HG02943 (cell line): Measurements from ENCODE around the gene NPEPPS.
"Not testable (repeated sequence)": the region's sequence is repeated elsewhere in the genome, so short reads cannot be mapped to it uniquely, and the experiment has no call there.

Experiments
- ATAC-seq: cut with Tn5 transposase; IDR thresholded peaks from one replicate; pipeline ENCODE4 v1.9.1; 2021; ENCODE audit warnings: mild to moderate bottlenecking, low read depth, moderate library complexity; ENCODE audit not compliant: unreplicated experiment

The NPEPPS gene, protein sequence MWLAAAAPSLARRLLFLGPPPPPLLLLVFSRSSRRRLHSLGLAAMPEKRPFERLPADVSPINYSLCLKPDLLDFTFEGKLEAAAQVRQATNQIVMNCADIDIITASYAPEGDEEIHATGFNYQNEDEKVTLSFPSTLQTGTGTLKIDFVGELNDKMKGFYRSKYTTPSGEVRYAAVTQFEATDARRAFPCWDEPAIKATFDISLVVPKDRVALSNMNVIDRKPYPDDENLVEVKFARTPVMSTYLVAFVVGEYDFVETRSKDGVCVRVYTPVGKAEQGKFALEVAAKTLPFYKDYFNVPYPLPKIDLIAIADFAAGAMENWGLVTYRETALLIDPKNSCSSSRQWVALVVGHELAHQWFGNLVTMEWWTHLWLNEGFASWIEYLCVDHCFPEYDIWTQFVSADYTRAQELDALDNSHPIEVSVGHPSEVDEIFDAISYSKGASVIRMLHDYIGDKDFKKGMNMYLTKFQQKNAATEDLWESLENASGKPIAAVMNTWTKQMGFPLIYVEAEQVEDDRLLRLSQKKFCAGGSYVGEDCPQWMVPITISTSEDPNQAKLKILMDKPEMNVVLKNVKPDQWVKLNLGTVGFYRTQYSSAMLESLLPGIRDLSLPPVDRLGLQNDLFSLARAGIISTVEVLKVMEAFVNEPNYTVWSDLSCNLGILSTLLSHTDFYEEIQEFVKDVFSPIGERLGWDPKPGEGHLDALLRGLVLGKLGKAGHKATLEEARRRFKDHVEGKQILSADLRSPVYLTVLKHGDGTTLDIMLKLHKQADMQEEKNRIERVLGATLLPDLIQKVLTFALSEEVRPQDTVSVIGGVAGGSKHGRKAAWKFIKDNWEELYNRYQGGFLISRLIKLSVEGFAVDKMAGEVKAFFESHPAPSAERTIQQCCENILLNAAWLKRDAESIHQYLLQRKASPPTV

DNA sequence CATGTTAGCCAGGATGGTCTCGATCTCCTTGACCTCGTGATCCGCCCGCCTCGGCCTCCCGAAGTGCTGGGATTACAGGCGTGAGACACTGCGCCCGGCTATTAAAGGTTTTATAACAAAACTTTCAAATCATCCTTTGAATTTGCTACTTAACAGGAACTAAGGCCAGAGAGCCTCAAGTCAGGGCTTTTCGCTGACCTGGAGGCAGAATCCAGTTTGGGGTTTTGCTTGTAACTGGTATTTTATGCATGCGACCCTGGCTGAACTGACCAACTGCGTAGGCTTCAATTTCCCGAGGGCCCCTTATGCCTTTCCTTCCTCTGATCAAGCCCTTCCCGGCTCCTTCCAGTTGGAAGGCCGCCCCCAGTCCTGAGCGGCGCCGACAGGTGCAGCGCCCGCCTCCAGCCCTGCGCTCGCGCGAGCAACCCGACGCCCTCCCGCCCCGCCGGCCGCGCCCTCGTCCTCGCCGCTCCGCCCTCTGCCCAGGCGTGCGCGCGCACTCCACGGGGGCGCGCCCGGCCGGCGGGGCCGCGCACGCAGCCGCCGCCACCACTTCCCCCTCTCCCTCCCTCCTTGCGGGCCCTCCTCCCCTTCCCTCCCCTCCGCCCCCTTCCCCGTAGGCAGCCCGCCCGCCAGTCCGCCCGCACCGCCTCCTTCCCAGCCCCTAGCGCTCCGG is at the start of gene NPEPPS:
TSS of gene NPEPPS (plus strand) at position 552 of the 676 bp plus-strand sequence. CDS start 193 bp downstream, outside the sequence.
- ATAC-seq, result peak; percentile 64

DNA sequence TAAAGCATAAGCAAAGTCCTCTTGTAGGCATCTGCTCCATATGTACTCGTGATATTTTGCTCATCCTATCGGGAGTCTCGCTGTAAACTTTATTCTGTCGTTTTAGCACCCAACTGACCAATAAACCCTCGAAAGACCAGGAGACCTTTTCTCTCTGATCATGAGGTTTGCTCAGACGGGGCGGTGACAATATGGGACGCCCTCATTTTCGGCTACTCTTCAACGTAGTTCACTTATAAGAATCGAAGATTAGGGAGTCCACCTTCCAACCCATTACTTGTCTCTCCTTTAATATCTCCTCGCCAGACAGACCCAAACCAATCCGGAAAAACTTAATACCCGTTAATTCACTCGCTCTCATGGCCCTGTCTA is 39.1 kb upstream of the NPEPPS start:
- not testable (repeated sequence) for ATAC-seq

DNA sequence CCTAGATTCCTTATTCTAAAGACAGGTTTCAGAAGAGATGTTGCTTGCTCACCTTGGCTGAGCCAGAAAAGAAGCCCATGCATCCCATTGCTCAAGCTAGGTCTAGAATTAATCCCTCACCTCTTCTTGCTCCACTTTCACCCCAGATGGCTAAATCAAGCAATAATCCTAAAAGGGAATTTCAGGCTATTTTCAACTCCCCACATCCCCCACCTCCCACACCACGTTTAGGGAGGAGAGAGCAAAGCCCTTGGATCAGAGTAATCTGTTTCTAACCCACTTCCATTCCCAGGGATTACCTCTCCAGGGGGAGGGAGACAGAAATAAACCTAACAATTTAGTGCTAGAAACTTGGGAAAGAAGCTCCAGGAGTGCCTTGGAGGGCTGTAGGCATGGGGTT is 31.8 kb upstream of the NPEPPS start:
- not testable (repeated sequence) for ATAC-seq

DNA sequence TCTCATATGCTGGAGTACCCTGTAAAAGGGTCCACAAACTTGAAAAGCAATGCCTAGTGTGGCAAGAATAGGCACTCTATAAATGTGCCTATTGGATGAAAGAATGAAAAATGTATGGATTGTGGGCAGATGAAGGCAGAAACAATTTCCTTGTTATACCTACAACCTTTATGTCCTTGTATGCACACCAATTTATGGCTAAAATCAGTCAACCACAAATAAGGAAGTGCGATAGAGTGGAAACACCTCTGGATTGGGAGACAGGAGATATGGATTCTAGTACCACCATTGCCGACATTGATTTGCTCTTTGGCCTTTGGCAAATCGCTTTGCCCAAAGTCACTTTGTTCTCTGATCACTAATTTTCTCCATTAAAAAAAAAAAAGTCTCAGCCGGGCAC is 31.4 kb upstream of the NPEPPS start:
- not testable (repeated sequence) for ATAC-seq

DNA sequence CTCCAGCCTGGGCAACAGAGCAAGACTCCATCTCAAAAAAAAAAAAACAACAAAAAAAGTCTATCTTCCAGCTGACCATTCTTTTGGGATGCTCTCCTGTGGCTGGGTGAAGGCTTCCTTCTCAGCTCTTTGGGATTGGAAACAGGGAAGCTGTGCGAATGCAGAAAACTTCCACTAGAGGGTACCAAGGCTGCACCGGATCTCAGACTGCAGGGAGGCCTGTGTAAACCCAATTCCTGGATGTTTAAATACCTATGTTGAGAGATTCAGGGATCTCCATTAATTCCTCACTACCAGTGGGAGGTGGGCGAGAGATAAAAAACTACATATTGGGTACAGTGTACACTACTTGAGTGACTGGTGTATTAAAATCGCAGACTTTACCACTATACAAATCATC is 30.3 kb upstream of the NPEPPS start:
- ATAC-seq, result not testable (repeated sequence)

DNA sequence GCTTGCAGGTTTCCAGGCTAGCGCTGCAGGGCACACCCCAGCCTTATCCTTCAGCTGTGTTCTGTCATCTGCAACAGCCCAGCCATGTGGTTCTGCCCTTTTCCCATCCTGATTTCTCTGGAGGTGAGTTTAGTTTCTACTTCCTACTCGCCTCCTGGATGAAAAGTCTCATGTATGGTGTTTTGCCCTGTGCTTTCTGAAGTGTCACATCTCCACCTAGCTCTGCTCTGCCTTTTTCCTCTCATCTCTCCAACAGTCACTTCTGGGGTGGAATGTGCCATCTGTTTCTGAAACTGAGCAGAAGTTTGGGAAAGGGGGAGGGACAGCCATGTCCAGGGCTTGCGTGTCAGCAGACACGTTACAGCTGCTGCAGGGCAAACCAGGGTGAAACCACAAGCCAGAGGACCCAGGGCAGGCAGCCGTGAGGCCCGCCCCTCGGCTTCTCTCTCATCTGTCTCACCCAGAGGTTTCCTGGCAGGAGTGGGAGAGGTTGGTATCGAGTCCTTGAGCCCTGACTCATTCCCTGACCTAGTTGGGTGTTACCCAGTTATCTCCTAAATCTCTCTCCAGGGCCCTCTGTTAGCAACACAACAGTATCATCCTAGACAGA is 28.7 kb upstream of the NPEPPS start:
- ATAC-seq, result peak; percentile 62

DNA sequence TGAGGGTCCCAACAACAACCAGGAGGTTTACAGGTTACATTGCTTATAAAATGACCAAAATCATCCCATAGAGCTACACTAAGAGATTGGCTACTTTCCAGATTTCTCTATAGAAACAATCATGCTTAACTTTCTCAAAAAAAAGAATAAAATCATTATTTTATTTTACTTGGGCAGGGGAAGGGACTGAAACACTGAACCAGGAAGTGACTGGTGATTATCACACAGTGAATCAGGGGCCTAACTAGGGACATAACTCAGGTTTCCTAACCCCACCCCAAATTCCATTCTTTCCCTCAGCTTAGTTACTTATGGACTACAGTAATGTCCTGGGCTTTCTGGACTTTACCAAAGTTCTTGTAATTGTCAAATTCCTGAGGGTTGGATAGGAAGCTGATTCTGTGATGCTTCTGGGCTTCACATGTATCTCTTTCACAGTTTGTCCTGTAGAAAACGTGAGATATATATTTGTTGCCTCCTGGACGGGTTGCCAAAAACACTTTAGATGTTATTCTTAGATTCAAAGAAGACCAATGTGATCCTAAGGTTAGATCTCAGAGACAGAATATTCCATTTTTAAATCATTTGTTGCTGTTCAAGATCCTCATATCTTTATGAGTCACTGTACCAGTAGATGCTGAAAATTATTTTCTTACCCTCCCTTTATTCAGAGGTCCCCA is 28.0 kb upstream of the NPEPPS start:
- not testable (repeated sequence) for ATAC-seq

DNA sequence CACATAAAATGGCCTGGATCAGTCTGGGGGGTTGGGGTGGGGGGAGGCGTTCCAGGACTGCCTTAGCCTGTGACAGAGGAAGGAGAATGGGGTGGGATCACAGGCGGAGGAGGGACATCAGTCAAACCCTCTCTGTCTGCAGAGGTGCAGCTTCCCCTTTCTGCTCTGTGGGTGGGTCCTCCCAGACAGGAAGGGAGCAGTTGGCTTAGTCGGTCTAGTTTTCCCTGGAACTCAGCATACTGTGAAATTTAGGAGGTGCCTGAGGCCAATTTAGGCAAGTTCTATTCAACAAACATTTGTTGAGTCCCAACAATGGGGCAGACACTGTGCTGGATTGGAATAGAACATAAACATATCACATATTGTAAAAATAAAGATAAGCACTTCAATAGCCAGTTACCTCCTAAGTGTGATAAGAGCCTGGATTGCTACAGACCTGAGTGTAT is 19.2 kb upstream of the NPEPPS start:
- ATAC-seq, result not testable (repeated sequence)

DNA sequence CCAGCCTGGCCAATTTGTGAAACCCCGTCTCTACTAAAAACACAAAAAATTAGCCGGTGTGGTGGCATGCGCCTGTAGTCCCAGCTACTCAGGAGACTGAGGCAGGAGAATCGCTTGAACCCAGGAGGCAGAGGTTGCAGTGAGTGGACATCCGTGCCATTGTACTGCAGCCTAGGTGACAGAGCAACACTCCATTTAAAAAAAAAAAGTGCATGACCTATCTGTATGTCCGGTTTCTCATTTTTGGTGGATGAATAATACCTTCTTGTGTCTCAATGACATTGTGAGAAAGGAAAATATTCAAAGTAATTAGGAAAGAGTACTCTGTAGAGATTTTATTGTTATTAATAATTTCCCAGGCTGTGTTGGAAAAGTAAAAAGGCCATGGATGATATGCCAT is 17.6 kb upstream of the NPEPPS start:
- not testable (repeated sequence) for ATAC-seq

DNA sequence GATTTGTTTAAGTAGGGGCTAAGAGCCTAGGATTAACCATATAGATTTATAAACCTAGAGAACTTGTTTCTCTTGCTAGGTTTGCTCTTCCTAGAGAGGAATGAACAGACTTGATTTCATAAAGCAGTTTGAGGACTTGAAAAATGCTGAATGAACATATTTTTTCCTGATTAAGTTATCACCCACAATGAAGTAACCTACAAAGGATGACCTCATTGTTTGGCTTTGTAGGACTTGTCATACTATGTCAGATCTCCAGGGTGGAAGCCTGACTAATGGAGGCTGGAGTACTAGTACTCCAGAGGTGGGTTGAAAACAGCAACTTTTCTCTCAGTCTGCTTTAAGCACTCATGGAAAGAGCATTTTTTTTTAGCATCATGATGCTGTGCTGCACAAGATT is 12.0 kb upstream of the NPEPPS start:
- not testable (repeated sequence) for ATAC-seq

DNA sequence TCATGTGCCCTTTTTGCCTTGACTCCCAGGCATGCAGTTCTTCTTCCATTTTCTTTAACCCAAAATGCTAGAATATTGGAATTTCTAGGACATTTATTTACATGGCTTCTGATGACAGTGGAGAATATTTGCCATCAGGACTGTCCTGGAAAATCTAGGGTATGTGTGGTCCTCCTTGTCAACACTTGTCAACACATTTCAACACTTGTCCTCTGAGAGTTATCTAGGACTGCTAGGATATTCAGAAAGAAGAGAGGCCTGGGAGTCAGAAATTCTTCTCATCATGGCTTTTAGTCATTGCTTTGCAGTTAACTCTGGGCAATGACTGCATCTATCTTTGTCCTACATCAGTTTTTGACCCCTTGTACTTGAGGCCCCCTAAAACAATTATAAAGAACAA is 11.5 kb upstream of the NPEPPS start:
- not testable (repeated sequence) for ATAC-seq

DNA sequence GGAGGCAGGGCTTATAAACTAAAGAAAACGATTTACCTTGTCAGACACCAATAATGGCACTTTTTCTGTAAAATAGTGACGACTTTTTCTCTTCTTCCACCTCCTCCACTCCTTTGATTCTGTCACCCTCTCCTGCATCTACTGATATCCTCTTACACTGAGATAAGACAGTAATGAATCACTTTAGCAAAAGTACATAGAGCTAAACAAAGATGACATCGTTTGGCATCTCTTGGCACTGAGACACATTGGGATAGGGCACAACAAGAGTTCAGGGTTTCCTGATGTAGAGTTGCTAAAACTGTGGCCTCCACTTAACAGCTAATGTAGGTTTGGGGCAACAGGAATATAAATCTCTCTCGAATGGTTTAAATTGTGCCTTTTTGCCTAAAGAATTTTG is 10.6 kb upstream of the NPEPPS start:
- ATAC-seq, result not testable (repeated sequence)

DNA sequence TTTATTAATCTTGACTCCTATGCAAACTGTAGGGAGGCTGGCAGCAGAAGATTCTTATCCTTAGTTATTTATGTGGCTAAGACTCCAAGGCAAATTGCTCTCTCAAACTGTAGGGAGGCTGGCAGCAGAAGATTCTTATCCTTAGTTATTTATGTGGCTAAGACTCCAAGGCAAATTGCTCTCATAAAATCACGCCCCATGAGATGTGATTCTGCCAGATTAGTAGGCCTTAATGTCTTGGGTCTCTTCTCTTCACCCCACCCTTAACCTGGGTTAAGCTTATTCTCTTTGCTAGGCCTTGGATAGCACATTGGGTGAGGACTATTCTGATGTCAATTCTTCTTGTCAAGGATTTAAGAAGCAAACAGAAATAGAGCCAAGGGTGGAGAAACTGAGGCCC is 9.5 kb upstream of the NPEPPS start:
- not testable (repeated sequence) for ATAC-seq

DNA sequence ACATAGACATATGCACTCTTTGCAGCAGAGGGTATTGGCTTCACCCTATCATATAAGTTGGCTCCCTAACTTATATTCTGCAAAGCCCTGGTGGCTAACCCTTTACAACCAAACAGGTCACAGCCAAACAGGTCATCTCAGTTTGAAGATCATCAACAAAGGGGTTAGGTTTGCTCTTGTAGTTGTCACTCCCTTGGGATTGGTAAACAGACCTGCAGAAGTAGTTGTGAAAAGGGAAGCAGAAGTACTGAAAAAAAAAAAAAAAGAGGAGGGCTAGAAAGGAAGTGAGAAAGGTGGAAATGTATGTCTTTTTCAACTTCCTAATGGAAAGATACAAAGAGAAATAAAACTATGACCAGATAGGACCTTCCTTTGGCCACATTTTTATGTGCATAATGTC is 8.6 kb upstream of the NPEPPS start:
- not testable (repeated sequence) for ATAC-seq

DNA sequence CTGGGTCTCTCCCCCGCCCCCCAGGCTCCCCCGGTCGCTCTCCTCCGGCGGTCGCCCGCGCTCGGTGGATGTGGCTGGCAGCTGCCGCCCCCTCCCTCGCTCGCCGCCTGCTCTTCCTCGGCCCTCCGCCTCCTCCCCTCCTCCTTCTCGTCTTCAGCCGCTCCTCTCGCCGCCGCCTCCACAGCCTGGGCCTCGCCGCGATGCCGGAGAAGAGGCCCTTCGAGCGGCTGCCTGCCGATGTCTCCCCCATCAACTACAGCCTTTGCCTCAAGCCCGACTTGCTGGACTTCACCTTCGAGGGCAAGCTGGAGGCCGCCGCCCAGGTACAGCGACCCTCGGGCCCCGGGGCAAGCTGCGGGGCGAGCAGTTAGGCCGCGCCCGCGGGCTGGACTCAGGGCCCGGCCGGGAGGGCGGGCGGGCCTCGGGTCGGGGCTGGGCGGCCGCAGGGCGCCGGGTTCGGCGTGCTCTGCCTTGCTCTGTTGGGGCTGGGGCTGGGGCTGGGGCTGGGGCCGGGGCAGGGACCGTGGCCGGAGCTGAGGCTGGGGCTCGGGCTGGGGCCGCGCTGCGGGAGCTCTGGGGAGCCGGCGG is 419 bp downstream of the NPEPPS start:
- peak; percentile 19 for ATAC-seq

DNA sequence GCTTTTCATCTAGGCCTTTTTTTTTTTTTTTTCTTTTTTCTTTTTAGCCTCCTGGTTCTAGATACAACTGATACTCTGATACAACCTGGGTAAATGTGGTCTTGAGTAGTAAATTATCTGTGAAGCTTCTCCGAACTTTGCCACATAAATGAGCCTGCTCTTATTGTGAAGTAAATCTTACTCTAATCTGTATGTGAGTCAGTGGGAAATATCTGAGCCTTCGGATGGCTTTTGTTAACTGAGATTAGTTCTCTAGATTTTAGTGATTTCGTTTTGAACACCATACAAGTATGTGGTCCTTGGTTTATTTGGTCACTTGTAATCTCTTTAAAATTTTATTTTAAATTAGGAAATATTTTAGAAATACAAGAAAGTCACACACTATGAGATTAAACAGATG is 8.2 kb downstream of the NPEPPS start:
- not testable (repeated sequence) for ATAC-seq

DNA sequence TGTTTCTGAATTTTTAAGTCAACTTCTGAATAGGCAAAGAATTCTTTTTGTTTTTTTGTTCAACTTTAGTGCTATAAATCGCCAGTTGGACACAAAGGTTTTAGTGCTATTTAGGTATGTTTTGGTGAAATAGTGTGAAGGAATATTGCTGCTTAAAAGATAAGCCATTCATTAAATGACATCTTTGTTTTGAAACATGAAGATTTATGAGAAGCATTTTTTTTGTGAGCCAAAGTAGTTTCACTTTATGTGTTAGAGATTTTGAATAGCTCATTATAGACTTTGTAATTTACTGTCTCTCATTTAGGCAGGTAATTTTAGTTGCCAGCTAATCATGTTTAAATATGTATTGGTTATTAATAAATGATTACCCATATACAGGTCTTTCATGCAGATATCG is 10.8 kb downstream of the NPEPPS start:
- ATAC-seq, result not testable (repeated sequence)

DNA sequence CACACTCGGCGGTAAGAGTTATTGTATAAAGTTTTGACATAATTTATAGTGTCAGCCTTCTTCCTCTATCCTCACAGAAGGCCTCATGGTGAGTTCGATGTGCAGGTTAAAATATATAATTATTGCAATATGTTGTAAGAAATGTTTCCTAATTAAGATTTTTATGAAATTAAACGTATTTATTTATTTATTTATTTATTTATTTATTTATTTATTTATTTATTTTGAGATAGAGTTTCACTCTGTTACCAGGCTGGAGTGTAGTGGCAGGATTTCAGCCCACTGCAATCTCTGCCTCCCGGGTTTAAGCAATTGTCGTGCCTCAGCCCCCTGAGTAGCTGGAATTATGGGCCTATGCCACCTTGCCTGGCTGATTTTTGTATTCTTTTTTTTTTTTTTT is 13.4 kb downstream of the NPEPPS start:
- ATAC-seq, result not testable (repeated sequence)

DNA sequence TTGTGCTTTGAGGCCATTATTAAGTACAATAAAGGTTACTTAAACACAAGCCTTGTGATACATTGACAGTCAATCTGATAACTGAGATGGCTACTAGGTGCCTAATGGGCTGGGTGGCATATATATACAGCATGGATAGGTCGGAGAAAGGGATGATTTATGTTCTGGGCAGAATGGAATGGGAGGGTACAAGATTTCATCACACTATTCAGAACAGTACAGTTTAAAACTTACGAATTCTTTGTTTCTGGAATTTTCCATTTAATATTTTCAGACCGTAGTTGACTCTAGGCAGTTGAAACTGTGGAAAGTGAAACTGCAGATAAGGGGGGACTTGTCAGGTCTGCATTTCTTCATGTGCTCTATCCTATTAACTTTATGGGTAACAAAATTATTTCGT is 23.8 kb downstream of the NPEPPS start:
- not testable (repeated sequence) for ATAC-seq
